GM12878 (cell line): ENCODE results near the gene TIGD1.

Experiments
- CHD4 ChIP-seq: fragments of 200-600 bp; sonication (generic); IDR thresholded peaks from 2 replicates; pipeline ENCODE4 v1.6.1; 2016; ENCODE audit warnings: mild to moderate bottlenecking
- CTCF ChIP-seq, 3 experiments: IDR thresholded peaks in 2 of 3; conservative IDR thresholded peaks in 1 of 3; 2 replicates each; pipeline ENCODE4 v1.5.1; 2011; ENCODE audit warnings: low read depth in 3 of 3, low read length in 3 of 3, mild to moderate bottlenecking in 3 of 3, control low read depth in 2 of 3, moderate library complexity in 2 of 3, inconsistent platforms in 1 of 3, mixed read lengths in 1 of 3; ENCODE audit not compliant: control insufficient read depth in 2 of 3, insufficient read depth in 1 of 3; ENCODE audit errors: extremely low read depth in 1 of 3
- DPF2 ChIP-seq: fragments of 450-650 bp; IDR thresholded peaks from 2 replicates; pipeline ENCODE4 v1.6.1; 2017; ENCODE audit warnings: mild to moderate bottlenecking
- EP300 ChIP-seq, 2 experiments: fragments of 150-350 bp in 1 of 2; IDR thresholded peaks; 2 replicates each; pipeline ENCODE4 v1.6.1; 2011 to 2012; ENCODE audit warnings: low read depth in 2 of 2, low read length in 2 of 2, borderline replicate concordance in 1 of 2, improper control_type of control experiment in 1 of 2, inconsistent platforms in 1 of 2; ENCODE audit not compliant: control insufficient read depth in 1 of 2
- FOS ChIP-seq: IDR thresholded peaks from 3 replicates; pipeline ENCODE4 v1.6.1; 2011; ENCODE audit warnings: borderline replicate concordance; ENCODE audit not compliant: insufficient read length; ENCODE audit errors: extremely low read depth
- GABPA ChIP-seq: IDR thresholded peaks from 2 replicates; pipeline ENCODE4 v1.6.1; 2014; ENCODE audit warnings: antibody characterized with exemption, low read depth, mild to moderate bottlenecking, inconsistent platforms
- POLR2A ChIP-seq: IDR thresholded peaks from 2 replicates; pipeline ENCODE4 v1.6.1; 2011; ENCODE audit warnings: low read depth, mild to moderate bottlenecking, low read length
- POLR2AphosphoS5 ChIP-seq: IDR thresholded peaks from 2 replicates; pipeline ENCODE4 v1.6.1; 2011; ENCODE audit warnings: mild to moderate bottlenecking, low read length, inconsistent platforms
- ZSCAN29 ChIP-seq: fragments of 450-650 bp; IDR thresholded peaks from 2 replicates; pipeline ENCODE4 v1.6.1; 2017; ENCODE audit warnings: mild to moderate bottlenecking, moderate library complexity

- no peak for TF ChIP-seq CTCF (IDR thresholded peaks at IDR 0.05 in 2 of 3, conservative IDR thresholded peaks at IDR 0.05 in 1 of 3; ENCODE audit: control insufficient read depth in 2 of 3, extremely low read depth in 1 of 3, insufficient read depth in 1 of 3, low read depth in 3 of 3, low read length in 3 of 3)
- no peak for TF ChIP-seq DPF2
- no peak for TF ChIP-seq GABPA
- TF ChIP-seq POLR2A = no peak
- TF ChIP-seq CHD4 = no peak
- no peak for TF ChIP-seq FOS
- TF ChIP-seq ZSCAN29 = no peak
- no peak for TF ChIP-seq POLR2AphosphoS5
- no peak for TF ChIP-seq EP300 (IDR thresholded peaks at IDR 0.05; ENCODE audit: borderline replicate concordance in 1 of 2, control insufficient read depth in 1 of 2, low read depth in 2 of 2, low read length in 2 of 2)
Observed at GRCh38 chr2:232538671-232539070, 11.7 kb downstream of the TIGD1 start.
